Hematopoietic multipotent progenitor cell treated with erythropoietin and hydrocortisone succinate and interleukin-3 and kit ligand, for 15 days (in vitro differentiated cells): ENCODE results near the gene ZNG1F.
A peak's percentile ranks its signal among the peaks of the same experiment; 100 is the strongest.
"Not testable (repeated sequence)": the region's sequence is repeated elsewhere in the genome, so short reads cannot be mapped to it uniquely, and the experiment has no call there.

Source experiments
- DNase-seq: peaks from one replicate; pipeline ENCODE4 v3.0.0-alpha.2; 2015; ENCODE audit warnings: low spot score

Gene ZNG1F

DNA sequence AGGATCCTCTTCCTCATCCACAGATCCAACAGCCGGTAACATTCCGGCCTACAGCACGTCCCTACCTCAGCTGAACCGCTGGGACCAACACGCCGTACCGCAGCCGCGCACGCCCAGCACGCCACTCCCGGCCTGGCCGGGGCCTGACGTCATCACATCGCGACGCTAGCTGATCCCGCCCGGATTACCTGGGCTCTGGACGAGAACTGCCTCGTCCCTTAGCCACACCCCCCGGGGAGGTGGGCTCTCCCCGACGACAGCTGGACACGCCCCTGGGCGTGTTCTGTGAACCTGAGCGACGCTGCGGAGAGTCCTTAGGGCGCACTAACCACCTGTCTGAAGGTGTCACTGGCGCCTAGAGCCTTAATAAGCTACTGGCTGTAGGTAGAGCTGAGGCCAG lies at the start of gene ZNG1F:
Gene ZNG1F (minus strand): TSS at position 101 of the 400 bp plus-strand sequence. CDS start 59 bp downstream, at position 42.
- DNase-seq, result not testable (repeated sequence)

DNA sequence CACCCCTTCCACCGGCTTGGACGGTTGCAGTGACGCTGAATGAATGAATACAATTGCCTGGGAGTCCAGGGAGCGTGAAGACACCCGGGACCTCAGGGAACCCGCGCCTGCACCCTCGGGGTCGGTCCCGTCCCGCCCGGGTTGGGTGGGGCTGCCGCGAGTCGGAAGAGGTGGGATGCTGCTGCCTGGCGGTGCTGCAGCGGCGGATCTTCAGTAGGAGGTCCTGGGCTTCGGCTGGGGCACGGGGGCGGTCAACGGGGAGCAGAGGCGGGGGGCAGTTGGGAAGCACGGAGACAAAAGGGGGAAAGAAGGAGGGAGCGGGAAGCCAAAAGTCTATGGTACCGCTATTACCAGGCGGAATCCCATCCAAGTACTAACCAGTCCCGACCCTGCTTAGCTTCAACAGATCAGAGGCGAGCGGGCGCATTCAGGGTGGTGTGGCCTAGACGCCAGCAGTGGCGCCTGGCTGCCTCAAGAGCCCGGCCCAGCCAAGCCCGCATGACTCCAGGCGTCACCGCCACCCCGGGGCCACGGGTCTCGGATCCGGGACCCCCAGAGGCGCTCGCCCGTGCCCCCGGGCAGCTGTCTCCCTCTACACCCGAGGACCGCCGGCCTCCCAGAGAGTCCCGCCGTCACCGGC lies 48.1 kb upstream of the ZNG1F start:
- DNase-seq, result not testable (repeated sequence)

DNA sequence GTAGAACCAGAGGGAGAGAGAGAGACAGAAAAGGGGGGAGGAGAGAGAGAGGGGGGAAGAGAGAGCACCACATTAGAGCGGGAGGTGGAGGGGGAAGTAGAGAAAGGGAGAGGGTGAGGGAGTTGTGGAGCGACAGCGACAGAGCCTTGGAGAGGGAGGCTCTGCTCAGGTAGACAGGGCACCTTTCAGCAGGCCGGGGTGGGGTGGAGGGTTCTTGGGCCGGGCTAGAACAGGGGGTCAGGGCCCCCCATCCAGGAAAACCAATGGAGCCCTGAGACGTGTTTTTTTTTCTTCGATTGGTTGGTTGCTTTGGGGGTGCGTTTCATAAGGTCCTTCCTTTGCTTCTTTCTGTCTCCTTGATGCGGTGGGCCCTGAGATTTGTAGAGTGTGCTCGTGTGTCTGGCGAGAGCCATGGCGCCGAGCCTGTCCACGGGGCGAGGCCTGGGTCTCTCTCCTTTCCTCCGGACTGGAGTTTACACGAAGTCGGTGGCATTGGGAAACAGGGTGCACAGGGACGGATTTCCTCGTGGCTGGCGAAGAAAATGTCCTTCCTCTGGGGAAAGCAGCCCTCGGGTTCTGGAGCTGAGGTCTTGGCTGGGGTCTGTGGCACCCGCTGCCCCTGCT lies 47.5 kb upstream of the ZNG1F start:
- not testable (repeated sequence) for DNase-seq

- DNase-seq, result not testable (repeated sequence)
These were observed 46.0 kb upstream of the ZNG1F start for GRCh38 chr9:41234811-41235805.

- DNase-seq, result not testable (repeated sequence)
These were observed 45.1 kb upstream of the ZNG1F start for GRCh38 chr9:41234221-41234620.

- not testable (repeated sequence) for DNase-seq
These were observed 43.2 kb upstream of the ZNG1F start for GRCh38 chr9:41232326-41232725.

DNA sequence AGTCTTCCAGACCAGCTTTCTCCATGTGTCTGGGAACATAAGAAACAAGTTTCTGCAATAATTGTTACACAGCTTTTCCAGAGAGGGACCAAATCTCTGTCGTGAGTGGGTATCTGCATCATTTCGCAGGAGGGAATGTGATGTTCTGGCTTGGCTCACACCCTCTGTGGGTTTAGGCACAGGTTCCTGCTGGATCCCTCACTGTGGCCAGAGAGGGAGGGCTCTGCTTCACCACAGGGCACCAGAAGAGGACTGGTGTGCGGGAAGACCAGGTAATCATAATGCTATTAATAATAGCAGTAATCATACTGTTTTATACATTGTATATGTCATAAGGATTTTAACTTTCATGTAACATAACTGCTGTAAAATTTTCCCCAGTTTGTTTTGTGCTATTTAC lies 41.3 kb upstream of the ZNG1F start:
- DNase-seq, result peak; percentile 8

- no peak for DNase-seq
These were observed 40.6 kb upstream of the ZNG1F start for GRCh38 chr9:41229408-41230401.

GRCh38 chr9:41219831-41220230 lies 30.7 kb upstream of the ZNG1F start:
- not testable (repeated sequence) for DNase-seq

- not testable (repeated sequence) for DNase-seq
These were observed 678 bp downstream of the ZNG1F start for GRCh38 chr9:41188439-41188838.

GRCh38 chr9:41174994-41175393 lies 14.1 kb downstream of the ZNG1F start:
- not testable (repeated sequence) for DNase-seq

DNA sequence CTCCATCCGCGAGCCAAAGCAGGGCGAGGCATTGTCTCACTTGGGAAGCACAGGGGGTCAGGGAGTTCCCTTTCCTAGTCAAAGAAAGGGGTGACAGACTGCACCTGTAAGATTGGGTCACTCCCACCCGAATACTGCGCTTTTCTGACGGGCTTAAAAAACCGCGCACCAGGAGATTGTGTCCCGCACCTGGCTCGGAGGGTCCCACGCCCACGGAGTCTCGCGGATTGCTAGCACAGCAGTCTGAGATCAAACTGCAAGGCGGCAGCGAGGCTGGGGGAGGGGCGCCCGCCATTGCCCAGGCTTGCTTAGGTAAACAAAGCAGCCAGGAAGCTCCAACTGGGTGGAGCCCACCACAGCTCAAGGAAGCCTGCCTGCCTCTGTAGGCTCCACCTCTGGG lies 39.0 kb downstream of the ZNG1F start:
- DNase-seq, result not testable (repeated sequence)

DNA sequence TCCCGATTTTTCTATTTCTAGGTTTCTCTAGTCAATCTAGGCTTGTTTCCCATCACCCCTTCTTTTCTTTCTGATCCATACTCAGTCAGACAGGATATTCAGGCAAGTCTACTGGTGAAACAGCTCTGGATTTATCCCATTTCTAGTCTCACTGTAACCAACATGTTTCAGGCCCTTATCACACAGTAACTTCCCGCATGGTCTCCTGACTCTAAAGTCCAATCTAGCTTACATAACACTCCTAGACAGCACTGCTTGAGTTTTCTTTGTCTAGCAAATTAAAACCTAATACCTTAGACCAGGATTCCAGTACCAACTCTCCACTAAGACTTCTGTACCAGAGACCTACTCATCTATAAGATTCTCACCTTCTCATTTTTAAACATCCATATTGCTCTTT lies 47.2 kb downstream of the ZNG1F start:
- not testable (repeated sequence) for DNase-seq

GRCh38 chr9:41128581-41128980 lies 60.5 kb downstream of the ZNG1F start, which contains the start of gene FOXD4L6:
TSS of gene FOXD4L6 (minus strand) at chr9:41128681. CDS start at chr9:41128383, 298 bp downstream.
- not testable (repeated sequence) for DNase-seq

- not testable (repeated sequence) for DNase-seq
These were observed 62.2 kb downstream of the ZNG1F start for GRCh38 chr9:41126746-41127446.

- not testable (repeated sequence) for DNase-seq
These were observed 63.2 kb downstream of the ZNG1F start for GRCh38 chr9:41125936-41126335.

- DNase-seq, result not testable (repeated sequence)
These were observed 63.9 kb downstream of the ZNG1F start for GRCh38 chr9:41125109-41125658.

- not testable (repeated sequence) for DNase-seq
These were observed 64.6 kb downstream of the ZNG1F start for GRCh38 chr9:41124250-41125108.

- not testable (repeated sequence) for DNase-seq
These were observed 65.3 kb downstream of the ZNG1F start for GRCh38 chr9:41123812-41124211.
